Measurements from ENCODE around the gene EHF. TPM values are rescaled to one million over a fixed set of nuclear protein-coding genes. Genes with fewer than 3 reads are reported as not detected.

EHF gene
- total RNA-seq, 2 donors from 2014 or later: 0.22 TPM; not detected in 1

GRCh38 chr11:34595960-34596644, 24.8 kb upstream of the EHF start:
- peaks cover 34% of the 10 kb centered on the region for H3K9me3 ChIP-seq (ENCODE audit: control insufficient read depth, low read length)
- no peak overlapping the region for H3K27ac ChIP-seq (ENCODE audit: low read depth, low read length)
- Mint-ChIP-seq H3K27me3 (ENCODE audit: insufficient read depth) (peaks cover 2% of the 10 kb centered on the region), H3K4me1 (peaks cover 17% of the 10 kb centered on the region), H3K27ac (no peak overlapping the region), H3K4me3 (no peak overlapping the region), H3K9me3 (peaks cover 32% of the 10 kb centered on the region), H3K36me3 (ENCODE audit: low read depth) (peaks cover 2% of the 10 kb centered on the region)
- H3K36me3 ChIP-seq (ENCODE audit: control insufficient read depth, insufficient read depth, low read length): no peaks in the 10 kb centered on the region
- H3K9ac ChIP-seq (ENCODE audit: extremely low read depth, low read length, poor library complexity, severe bottlenecking): no peak overlapping the region
- no peak for DNase-seq
- TF ChIP-seq CTCF (conservative IDR thresholded peaks at IDR 0.05): no peak
- H3K4me3 ChIP-seq (ENCODE audit: low read length): no peak overlapping the region
- WGBS, 2 experiments (ENCODE audit: insufficient coverage in 1 of 2, insufficient read length in 1 of 2): 97 to 99% methylated on average over 9 to 11 of the region's 11 CpGs
- H3K27me3 ChIP-seq (ENCODE audit: control insufficient read depth, insufficient read depth, low read length, poor library complexity, severe bottlenecking): peaks cover 3% of the 10 kb centered on the region
- H3K4me1 ChIP-seq (ENCODE audit: control insufficient read depth, insufficient read depth, low read length): peaks cover 8% of the 10 kb centered on the region

GRCh38 chr11:34599406-34599945, 21.4 kb upstream of the EHF start:
- WGBS, 2 experiments (ENCODE audit: insufficient coverage in 1 of 2, insufficient read length in 1 of 2): 76 to 86% methylated on average over 4 to 8 of the region's 8 CpGs
- Histone ChIP-seq H3K36me3 (ENCODE audit: control insufficient read depth, insufficient read depth, low read length) (no peaks in the 10 kb centered on the region), H3K27me3 (ENCODE audit: control insufficient read depth, insufficient read depth, low read length, poor library complexity, severe bottlenecking) (no peaks in the 10 kb centered on the region), H3K27ac (ENCODE audit: low read depth, low read length) (no peak overlapping the region), H3K9me3 (ENCODE audit: control insufficient read depth, low read length) (peaks cover 10% of the 10 kb centered on the region), H3K9ac (ENCODE audit: extremely low read depth, low read length, poor library complexity, severe bottlenecking) (no peak overlapping the region), H3K4me3 (ENCODE audit: low read length) (no peak overlapping the region), H3K4me1 (ENCODE audit: control insufficient read depth, insufficient read depth, low read length) (peaks cover 21% of the 10 kb centered on the region)
- no peak for TF ChIP-seq CTCF (conservative IDR thresholded peaks at IDR 0.05)
- Mint-ChIP-seq H3K27me3 (ENCODE audit: insufficient read depth) (no peaks in the 10 kb centered on the region), H3K4me1 (peaks cover 46% of the 10 kb centered on the region), H3K36me3 (ENCODE audit: low read depth) (no peaks in the 10 kb centered on the region), H3K9me3 (peaks cover 13% of the 10 kb centered on the region), H3K4me3 (no peak overlapping the region), H3K27ac (no peak overlapping the region)
- no peak for DNase-seq

GRCh38 chr11:34600339-34601084, 20.4 kb upstream of the EHF start:
- no peak overlapping the region for H3K27ac ChIP-seq (ENCODE audit: low read depth, low read length)
- peaks cover 21% of the 10 kb centered on the region for H3K4me1 ChIP-seq (ENCODE audit: control insufficient read depth, insufficient read depth, low read length)
- Mint-ChIP-seq H3K4me1 (peaks cover 47% of the 10 kb centered on the region), H3K27ac (peak overlapping the region; percentile 90), H3K4me3 (peak overlapping the region; percentile 39), H3K36me3 (ENCODE audit: low read depth) (no peaks in the 10 kb centered on the region), H3K9me3 (peaks cover 7% of the 10 kb centered on the region), H3K27me3 (ENCODE audit: insufficient read depth) (peaks cover 4% of the 10 kb centered on the region)
- TF ChIP-seq CTCF (conservative IDR thresholded peaks at IDR 0.05): no peak
- H3K4me3 ChIP-seq (ENCODE audit: low read length): peak overlapping the region; percentile 51
- peaks cover 10% of the 10 kb centered on the region for H3K9me3 ChIP-seq (ENCODE audit: control insufficient read depth, low read length)
- peak overlapping the region; percentile 4 for H3K9ac ChIP-seq (ENCODE audit: extremely low read depth, low read length, poor library complexity, severe bottlenecking)
- H3K27me3 ChIP-seq (ENCODE audit: control insufficient read depth, insufficient read depth, low read length, poor library complexity, severe bottlenecking): no peaks in the 10 kb centered on the region
- H3K36me3 ChIP-seq (ENCODE audit: control insufficient read depth, insufficient read depth, low read length): no peaks in the 10 kb centered on the region
- 69 to 80% methylated on average over 7 to 10 of the region's 11 CpGs for WGBS, 2 experiments (ENCODE audit: insufficient coverage in 1 of 2, insufficient read length in 1 of 2)
- peak; percentile 65 for DNase-seq
